Bronchial epithelial cell (primary cell): ENCODE data around the gene TRIM21. TPM values are rescaled to one million over a fixed set of nuclear protein-coding genes. Genes with fewer than 3 reads are reported as not detected.

Experiments used
- DNase-seq: peaks from one replicate; pipeline ENCODE4 v3.0.0-alpha.2; 2010; ENCODE audit warnings: low read depth
- FAIRE-seq: peaks from 2 replicates; lab custom pipeline; 2011; peaks lifted over from hg19 to GRCh38; lab: Jason Lieb, UNC
- H3K27me3 ChIP-seq: 2 replicates; pipeline ENCODE4 v1.5.1; 2011; ENCODE audit warnings: low read length; ENCODE audit not compliant: control insufficient read depth, insufficient read depth
- H3K36me3 ChIP-seq: 2 replicates; pipeline ENCODE4 v1.5.1; 2011; ENCODE audit warnings: low read length; ENCODE audit not compliant: control insufficient read depth, insufficient read depth
- H3K4me3 ChIP-seq: 2 replicates; pipeline ENCODE4 v1.5.1; 2011; ENCODE audit warnings: mild to moderate bottlenecking, low read depth, low read length, control low read depth
- CTCF ChIP-seq: IDR thresholded peaks from 2 replicates; pipeline ENCODE4 v1.5.1; 2011; ENCODE audit warnings: mild to moderate bottlenecking, moderate library complexity, low read length, control low read depth, inconsistent platforms; ENCODE audit not compliant: insufficient read depth, severe bottlenecking
- total RNA-seq: library from RNA; depleted of rRNA; stranded (reverse); fragments of >200 nt; gene quantifications from 2 replicates; pipeline ENCODE4 v1.2.1, GENCODE V29; 2014

TRIM21 gene
- total RNA-seq: 9.7 and 12.5 TPM in 2 replicates

GRCh38 chr11:4393209-4393857 is at the start of gene TRIM21:
Gene TRIM21 (minus strand): TSS chr11:4393702. CDS start chr11:4390409, 3,293 bp downstream.
- FAIRE-seq: peak; percentile 75
- Histone ChIP-seq H3K36me3 (peaks cover 9% of the 10 kb centered on the region), H3K27me3 (no peaks in the 10 kb centered on the region), H3K4me3 (peak within 1 kb of the TSS; percentile 94)
- no peak for TF ChIP-seq CTCF
- peak; percentile 84 for DNase-seq

GRCh38 chr11:4441515-4441914 is 48.0 kb upstream of the TRIM21 start:
- Histone ChIP-seq H3K4me3 (no peak overlapping the region), H3K36me3 (no peaks in the 10 kb centered on the region), H3K27me3 (no peaks in the 10 kb centered on the region)
- FAIRE-seq: no peak
- DNase-seq: no peak
- TF ChIP-seq CTCF: no peak

- H3K36me3 ChIP-seq: no peaks in the 10 kb centered on the region
- H3K27me3 ChIP-seq: no peaks in the 10 kb centered on the region
- TF ChIP-seq CTCF: no peak
- FAIRE-seq (no peak), DNase-seq (no peak)
- no peak overlapping the region for H3K4me3 ChIP-seq
Observed at GRCh38 chr11:4436411-4436810, 42.9 kb upstream of the TRIM21 start.

GRCh38 chr11:4433856-4434255 is 40.4 kb upstream of the TRIM21 start:
- no peak for FAIRE-seq
- Histone ChIP-seq H3K27me3 (no peaks in the 10 kb centered on the region), H3K4me3 (no peak overlapping the region), H3K36me3 (no peaks in the 10 kb centered on the region)
- TF ChIP-seq CTCF: no peak
- peak; percentile 38 for DNase-seq

- FAIRE-seq: no peak
- no peak for TF ChIP-seq CTCF
- Histone ChIP-seq H3K36me3 (no peaks in the 10 kb centered on the region), H3K4me3 (no peak overlapping the region), H3K27me3 (no peaks in the 10 kb centered on the region)
- no peak for DNase-seq
Observed at GRCh38 chr11:4430051-4430450, 36.5 kb upstream of the TRIM21 start.

GRCh38 chr11:4418403-4418802 is 24.9 kb upstream of the TRIM21 start:
- TF ChIP-seq CTCF: no peak
- Histone ChIP-seq H3K27me3 (no peaks in the 10 kb centered on the region), H3K36me3 (no peaks in the 10 kb centered on the region), H3K4me3 (no peak overlapping the region)
- DNase-seq: no peak
- no peak for FAIRE-seq
